T-cell (primary cell): ENCODE data around the gene ITPK1. TPM values are rescaled to one million over a fixed set of nuclear protein-coding genes. Genes with fewer than 3 reads are reported as not detected.
A peak's percentile ranks its signal among the peaks of the same experiment; 100 is the strongest.

ENCODE experiments used
- ATAC-seq, 4 experiments: fragments of 200-7000 bp in 3 of 4; fragments of 150-1000 bp in 1 of 4; cut with Tn5 transposase; replicated peaks in 1 of 4; 1 replicate in 3 of 4; 2 replicates in 1 of 4; pipeline ENCODE4 v1.10.0; 2021; ENCODE audit warnings: moderate library complexity in 3 of 4, mild to moderate bottlenecking in 2 of 4, moderate number of reproducible peaks in 1 of 4
- CTCF ChIA-PET, 2 donors: fragments of 300-600 bp; sonication (Branson Sonifier 250); formaldehyde crosslinking; loops; one replicate each; lab custom pipeline; 2022; ENCODE audit warnings: antibody characterized with exemption in 2 of 2; lab: Charles Lee
- POLR2A ChIA-PET, 2 donors: fragments of 300-600 bp; sonication (Branson Sonifier 250); formaldehyde crosslinking; loops; one replicate each; lab custom pipeline; 2022; ENCODE audit warnings: antibody characterized with exemption in 2 of 2; lab: Charles Lee
- DNase-seq, 35 experiments: peaks; one replicate each; pipeline versions ENCODE4 v3.0.0 to v3.0.0-alpha.2; 2013 to 2023
- H3K27ac ChIP-seq: one replicate; pipeline ENCODE4 v1.5.1; 2013; ENCODE audit warnings: low read length
- H3K27me3 ChIP-seq, 2 experiments: replicated peaks in 1 of 2; 1 replicate in 1 of 2; 2 replicates in 1 of 2; pipeline versions ENCODE4 v1.6.1 to v1.7.0; 2013; ENCODE audit warnings: low read length in 1 of 2, mixed read lengths in 1 of 2; ENCODE audit not compliant: control insufficient read depth in 2 of 2, insufficient read depth in 2 of 2; ENCODE audit errors: extremely low read depth in 1 of 2
- H3K36me3 ChIP-seq, 2 donors: 1 replicate in 1 of 2; 2 replicates in 1 of 2; pipeline versions ENCODE4 v1.6.1 to v1.7.0; 2013; ENCODE audit warnings: low read length in 1 of 2; ENCODE audit not compliant: control insufficient read depth in 2 of 2, insufficient read depth in 1 of 2; ENCODE audit errors: extremely low read depth in 1 of 2
- H3K4me1 ChIP-seq, 2 experiments: 1 replicate in 1 of 2; 2 replicates in 1 of 2; pipeline versions ENCODE4 v1.6.1 to v1.7.0; 2013; ENCODE audit warnings: low read length in 2 of 2, mixed read lengths in 1 of 2; ENCODE audit not compliant: insufficient read depth in 2 of 2, control insufficient read depth in 1 of 2; ENCODE audit errors: extremely low read depth in 1 of 2
- H3K4me3 ChIP-seq, 2 donors: 1 replicate in 1 of 2; 2 replicates in 1 of 2; pipeline versions ENCODE4 v1.5.1 to v1.7.0; 2013; ENCODE audit warnings: mild to moderate bottlenecking in 2 of 2, low read length in 1 of 2, moderate library complexity in 1 of 2; ENCODE audit not compliant: control insufficient read depth in 1 of 2; ENCODE audit errors: extremely low read depth in 1 of 2
- H3K9me3 ChIP-seq: 2 replicates; pipeline ENCODE4 v1.7.0; 2013
- H3K27ac Mint-ChIP-seq, 2 donors: one replicate each; pipeline ENCODE4 v1.8.0; 2020 to 2021; ENCODE audit warnings: mild to moderate bottlenecking in 2 of 2, mixed read lengths in 2 of 2
- H3K27me3 Mint-ChIP-seq, 2 donors: one replicate each; pipeline ENCODE4 v1.8.0; 2021 to 2022; ENCODE audit warnings: mixed read lengths in 2 of 2
- H3K36me3 Mint-ChIP-seq: one replicate; pipeline ENCODE4 v1.8.0; 2021; ENCODE audit warnings: mixed read lengths
- H3K4me1 Mint-ChIP-seq, 3 donors: one replicate each; pipeline ENCODE4 v1.8.0; 2020 to 2022; ENCODE audit warnings: mixed read lengths in 3 of 3, mild to moderate bottlenecking in 1 of 3
- H3K4me3 Mint-ChIP-seq, 3 donors: one replicate each; pipeline ENCODE4 v1.8.0; 2020 to 2022; ENCODE audit warnings: mild to moderate bottlenecking in 3 of 3, mixed read lengths in 3 of 3, moderate library complexity in 3 of 3
- H3K9me3 Mint-ChIP-seq, 3 donors: one replicate each; pipeline ENCODE4 v1.8.0; 2020 to 2022; ENCODE audit warnings: mixed read lengths in 3 of 3
- WGBS: methylation state at CpG from one replicate; pipeline ENCODE4 v1.1.5; 2013; ENCODE audit warnings: missing lambda C conversion rate; ENCODE audit not compliant: insufficient coverage; 5-methylcytosine and 5-hydroxymethylcytosine counted together
- total RNA-seq, 35 experiments: library from RNA in 6 of 35; stranded (reverse) in 6 of 35; fragments of 120-200 nt in 1 of 35; gene quantifications; one replicate each; pipeline versions ENCODE4 v1.2.1 to v1.2.4 and lab custom pipeline; 2013 to 2026

The ITPK1 gene
- total RNA-seq, 5 donors from 2014 or later (not counting 1 experiment from before 2014, with no cell fraction given): 28.0 to 43.0 (median 39.5) TPM

- Histone ChIP-seq H3K36me3 (peaks cover 0 to 3% of the 10 kb centered on the region in 2 donors), H3K27me3 (no peaks in the 10 kb centered on the region), H3K4me1 (peaks cover 0 to 19% of the 10 kb centered on the region in 2 experiments), H3K27ac (no peak overlapping the region), H3K9me3 (no peaks in the 10 kb centered on the region), H3K4me3 (no peak overlapping the region)
- no peak overlapping the region for H3K27ac Mint-ChIP-seq
- H3K27me3 Mint-ChIP-seq: no peaks in the 10 kb centered on the region
- CTCF ChIA-PET: no interaction called here
- 89% methylated on average over 2 of the region's 2 CpGs for WGBS
- no peak overlapping the region for H3K4me3 Mint-ChIP-seq
- DNase-seq (no peak), ATAC-seq (no peak)
- H3K9me3 Mint-ChIP-seq: no peaks in the 10 kb centered on the region
- POLR2A ChIA-PET: no interaction called here
- H3K36me3 Mint-ChIP-seq: peaks cover 15% of the 10 kb centered on the region
- peaks cover 24 to 33% (median 28%) of the 10 kb centered on the region in 3 donors for H3K4me1 Mint-ChIP-seq
These were observed 68.1 kb downstream of the ITPK1 start for GRCh38 chr14:93047661-93048060.

- DNase-seq (no peak), ATAC-seq (no peak)
- Mint-ChIP-seq H3K27ac (no peak overlapping the region), H3K36me3 (peaks cover 15% of the 10 kb centered on the region), H3K4me1 (peaks cover 27 to 38% (median 33%) of the 10 kb centered on the region in 3 donors), H3K4me3 (no peak overlapping the region), H3K9me3 (no peaks in the 10 kb centered on the region), H3K27me3 (no peaks in the 10 kb centered on the region)
- Histone ChIP-seq H3K9me3 (no peaks in the 10 kb centered on the region), H3K4me1 (peaks cover 0 to 22% of the 10 kb centered on the region in 2 experiments), H3K4me3 (no peak overlapping the region), H3K36me3 (peaks cover 0 to 3% of the 10 kb centered on the region in 2 donors), H3K27ac (no peak overlapping the region), H3K27me3 (no peaks in the 10 kb centered on the region)
- POLR2A ChIA-PET: no interaction called here
- CTCF ChIA-PET: no interaction called here
- 98% methylated on average over 4 of the region's 4 CpGs for WGBS
These were observed 68.6 kb downstream of the ITPK1 start for GRCh38 chr14:93047157-93047556.

- POLR2A ChIA-PET: no interaction called here
- Mint-ChIP-seq H3K4me1 (peaks cover 32 to 42% (median 37%) of the 10 kb centered on the region in 3 donors), H3K27ac (no peak overlapping the region), H3K36me3 (peaks cover 13% of the 10 kb centered on the region), H3K27me3 (no peaks in the 10 kb centered on the region), H3K9me3 (no peaks in the 10 kb centered on the region), H3K4me3 (no peak overlapping the region)
- DNase-seq: no peak
- Histone ChIP-seq H3K36me3 (peaks cover 0 to 3% of the 10 kb centered on the region in 2 donors), H3K27me3 (no peaks in the 10 kb centered on the region), H3K27ac (no peak overlapping the region), H3K4me1 (peaks cover 0 to 25% of the 10 kb centered on the region in 2 experiments), H3K9me3 (no peaks in the 10 kb centered on the region), H3K4me3 (no peak overlapping the region)
- WGBS: 100% methylated on average over 4 of the region's 7 CpGs
- CTCF ChIA-PET: no interaction called here
- ATAC-seq: no peak
These were observed 69.0 kb downstream of the ITPK1 start for GRCh38 chr14:93046705-93047050.

GRCh38 chr14:93045965-93046704 lies 69.6 kb downstream of the ITPK1 start:
- ATAC-seq: no peak
- H3K27me3 Mint-ChIP-seq: no peaks in the 10 kb centered on the region
- H3K27ac ChIP-seq: no peak overlapping the region
- no peaks in the 10 kb centered on the region for H3K27me3 ChIP-seq
- no peak overlapping the region for H3K4me3 ChIP-seq
- peaks cover 0 to 31% of the 10 kb centered on the region in 2 experiments for H3K4me1 ChIP-seq
- ChIA-PET CTCF (no interaction called here), POLR2A (no interaction called here)
- no peak for DNase-seq
- peaks cover 37 to 45% (median 41%) of the 10 kb centered on the region in 3 donors for H3K4me1 Mint-ChIP-seq
- H3K9me3 Mint-ChIP-seq: no peaks in the 10 kb centered on the region
- H3K36me3 Mint-ChIP-seq: peaks cover 13% of the 10 kb centered on the region
- no peak overlapping the region for H3K4me3 Mint-ChIP-seq
- WGBS: 89% methylated on average over 11 of the region's 16 CpGs
- no peak overlapping the region for H3K27ac Mint-ChIP-seq
- peaks cover 0 to 3% of the 10 kb centered on the region in 2 donors for H3K36me3 ChIP-seq
- H3K9me3 ChIP-seq: no peaks in the 10 kb centered on the region

GRCh38 chr14:93045211-93045674 lies 70.5 kb downstream of the ITPK1 start:
- no peak overlapping the region for H3K27ac Mint-ChIP-seq
- H3K36me3 Mint-ChIP-seq: peaks cover 12% of the 10 kb centered on the region
- no peaks in the 10 kb centered on the region for H3K27me3 ChIP-seq
- H3K36me3 ChIP-seq: peaks cover 0 to 2% of the 10 kb centered on the region in 2 donors
- H3K4me3 ChIP-seq: no peak overlapping the region
- no peak overlapping the region for H3K27ac ChIP-seq
- H3K4me1 ChIP-seq: peaks cover 0 to 39% of the 10 kb centered on the region in 2 experiments
- POLR2A ChIA-PET: no interaction called here
- H3K9me3 ChIP-seq: no peaks in the 10 kb centered on the region
- CTCF ChIA-PET: no interaction called here
- no peaks in the 10 kb centered on the region for H3K9me3 Mint-ChIP-seq
- no peaks in the 10 kb centered on the region for H3K27me3 Mint-ChIP-seq
- 96% methylated on average over 5 of the region's 9 CpGs for WGBS
- ATAC-seq (no peak), DNase-seq (no peak)
- H3K4me3 Mint-ChIP-seq: no peak overlapping the region
- H3K4me1 Mint-ChIP-seq: peaks cover 45 to 52% (median 50%) of the 10 kb centered on the region in 3 donors

- no peak for ATAC-seq
These were observed 71.2 kb downstream of the ITPK1 start for GRCh38 chr14:93044556-93044955.

More at GRCh38 chr14:93044556-93044955, 71.2 kb downstream of the ITPK1 start:
- CTCF ChIA-PET: no interaction called here
- H3K9me3 Mint-ChIP-seq: no peaks in the 10 kb centered on the region
- H3K4me1 Mint-ChIP-seq: peaks cover 45 to 53% (median 52%) of the 10 kb centered on the region in 3 donors
- WGBS: 88% methylated on average over 3 of the region's 9 CpGs
- peaks cover 10% of the 10 kb centered on the region for H3K36me3 Mint-ChIP-seq
- Histone ChIP-seq H3K27ac (no peak overlapping the region), H3K27me3 (no peaks in the 10 kb centered on the region), H3K4me1 (peaks cover 0 to 45% of the 10 kb centered on the region in 2 experiments), H3K9me3 (no peaks in the 10 kb centered on the region), H3K36me3 (no peaks in the 10 kb centered on the region), H3K4me3 (no peak overlapping the region)
- no peaks in the 10 kb centered on the region for H3K27me3 Mint-ChIP-seq
- no peak overlapping the region for H3K27ac Mint-ChIP-seq
- no peak overlapping the region for H3K4me3 Mint-ChIP-seq
- peak in 1 of 35 experiments; percentile 27 for DNase-seq
- POLR2A ChIA-PET: no interaction called here
